Adrenal gland (tissue), 5 donors: ENCODE data around the gene IFIT1B.
"Not testable (repeated sequence)": the region's sequence is repeated elsewhere in the genome, so short reads cannot be mapped to it uniquely, and the experiment has no call there.

Source experiments
- POLR2A ChIP-seq, 2 donors: fragments of 450-650 bp; IDR thresholded peaks; one replicate each; pipeline ENCODE4 v1.6.1; 2017; ENCODE audit warnings: antibody characterized with exemption in 2 of 2, mild to moderate bottlenecking in 2 of 2, moderate library complexity in 1 of 2
- TF ChIP-seq, protein P1 (sequence below), 6 experiments: fragments of 450-650 bp in 4 of 6; fragments of 200-600 bp in 2 of 6; sonication (generic) in 1 of 6; IDR thresholded peaks; 1 replicate in 5 of 6; 2 replicates in 1 of 6; pipeline versions ENCODE4 v1.5.1 to v1.8.0; 2016 to 2021; ENCODE audit warnings: antibody characterized with exemption in 6 of 6, mild to moderate bottlenecking in 2 of 6, moderate library complexity in 1 of 6
- donor health status: DM: no; HTN: no; CAD: no.

DNA sequence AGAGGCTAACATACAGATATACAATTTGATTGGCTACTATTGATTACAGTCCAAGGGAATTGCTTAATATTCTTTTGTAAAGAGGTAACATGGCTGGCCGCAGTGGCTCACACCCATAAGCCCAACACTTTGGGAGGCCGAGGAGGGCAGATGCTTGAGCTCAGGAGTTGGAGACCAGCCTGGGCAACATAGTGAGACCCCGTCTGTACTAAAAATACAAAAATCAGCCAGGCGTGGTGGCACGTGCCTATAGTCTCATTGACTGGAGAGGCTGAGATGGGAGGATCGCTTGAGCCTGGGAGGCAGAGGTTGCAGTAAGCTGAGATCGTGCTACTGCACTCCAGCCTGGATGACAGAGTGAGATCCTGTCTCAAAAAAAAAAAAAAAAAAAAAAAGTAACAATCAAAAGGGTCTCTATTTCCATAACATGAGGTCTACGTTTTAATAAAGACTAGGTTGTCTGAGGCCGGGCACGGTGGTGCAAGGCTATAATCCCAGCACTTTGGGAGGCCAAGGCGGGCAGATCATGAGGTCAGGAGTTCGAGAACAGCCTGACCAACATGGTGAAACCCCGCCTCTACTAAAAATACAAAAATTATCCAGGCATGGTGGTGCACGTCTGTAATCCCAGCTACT lies 46.3 kb upstream of the IFIT1B start:
- not testable (repeated sequence) for TF ChIP-seq POLR2A (IDR thresholded peaks at IDR 0.05)
- TF ChIP-seq, protein P1, sequence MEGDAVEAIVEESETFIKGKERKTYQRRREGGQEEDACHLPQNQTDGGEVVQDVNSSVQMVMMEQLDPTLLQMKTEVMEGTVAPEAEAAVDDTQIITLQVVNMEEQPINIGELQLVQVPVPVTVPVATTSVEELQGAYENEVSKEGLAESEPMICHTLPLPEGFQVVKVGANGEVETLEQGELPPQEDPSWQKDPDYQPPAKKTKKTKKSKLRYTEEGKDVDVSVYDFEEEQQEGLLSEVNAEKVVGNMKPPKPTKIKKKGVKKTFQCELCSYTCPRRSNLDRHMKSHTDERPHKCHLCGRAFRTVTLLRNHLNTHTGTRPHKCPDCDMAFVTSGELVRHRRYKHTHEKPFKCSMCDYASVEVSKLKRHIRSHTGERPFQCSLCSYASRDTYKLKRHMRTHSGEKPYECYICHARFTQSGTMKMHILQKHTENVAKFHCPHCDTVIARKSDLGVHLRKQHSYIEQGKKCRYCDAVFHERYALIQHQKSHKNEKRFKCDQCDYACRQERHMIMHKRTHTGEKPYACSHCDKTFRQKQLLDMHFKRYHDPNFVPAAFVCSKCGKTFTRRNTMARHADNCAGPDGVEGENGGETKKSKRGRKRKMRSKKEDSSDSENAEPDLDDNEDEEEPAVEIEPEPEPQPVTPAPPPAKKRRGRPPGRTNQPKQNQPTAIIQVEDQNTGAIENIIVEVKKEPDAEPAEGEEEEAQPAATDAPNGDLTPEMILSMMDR (IDR thresholded peaks at IDR 0.05), result not testable (repeated sequence)
